Measurements from ENCODE around the gene TRMT2A.

The TRMT2A gene

GRCh38 chr22:20149257-20150250, 32.5 kb upstream of the TRMT2A start:
- DNase-seq, result no peak

- DNase-seq, result no peak
Observed at GRCh38 chr22:20148414-20148813, 31.4 kb upstream of the TRMT2A start.

DNA sequence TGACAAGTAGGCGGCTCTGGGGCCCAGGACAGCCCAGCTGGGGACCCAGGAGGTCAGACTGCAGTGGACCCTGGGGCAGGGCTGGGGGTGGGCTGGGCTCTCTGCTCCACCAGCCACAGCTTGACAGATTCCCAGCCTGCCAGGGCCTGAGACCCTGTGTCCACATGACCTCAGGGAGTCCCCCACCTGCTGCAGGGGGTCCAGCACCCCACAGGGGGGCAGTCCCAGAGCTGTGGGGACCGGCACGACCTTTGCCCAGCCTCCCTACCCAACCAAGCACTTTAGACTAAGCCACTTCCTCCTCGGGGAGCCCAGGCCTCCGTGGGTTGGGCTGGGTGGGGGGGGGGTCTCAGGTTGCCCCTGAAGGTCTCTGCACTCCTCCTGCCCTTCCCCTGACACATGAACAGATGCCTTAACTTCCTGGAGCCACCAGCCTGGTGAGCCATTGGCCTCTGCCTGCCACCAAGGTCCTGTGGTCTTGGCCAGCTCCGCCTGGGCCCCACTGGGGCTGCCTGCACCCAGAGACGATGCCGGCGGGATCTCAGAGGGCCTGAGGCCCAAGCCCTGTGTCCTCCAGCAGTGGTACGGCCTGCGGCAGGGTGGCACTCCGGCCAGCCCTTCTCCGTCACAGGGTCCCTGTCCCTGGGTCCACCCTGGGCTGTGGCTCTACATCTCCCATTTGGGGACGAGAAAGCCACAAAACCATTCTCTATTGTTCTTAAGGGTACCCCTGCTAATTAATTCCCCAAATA, 30.4 kb upstream of the TRMT2A start:
- no peak for DNase-seq

DNA sequence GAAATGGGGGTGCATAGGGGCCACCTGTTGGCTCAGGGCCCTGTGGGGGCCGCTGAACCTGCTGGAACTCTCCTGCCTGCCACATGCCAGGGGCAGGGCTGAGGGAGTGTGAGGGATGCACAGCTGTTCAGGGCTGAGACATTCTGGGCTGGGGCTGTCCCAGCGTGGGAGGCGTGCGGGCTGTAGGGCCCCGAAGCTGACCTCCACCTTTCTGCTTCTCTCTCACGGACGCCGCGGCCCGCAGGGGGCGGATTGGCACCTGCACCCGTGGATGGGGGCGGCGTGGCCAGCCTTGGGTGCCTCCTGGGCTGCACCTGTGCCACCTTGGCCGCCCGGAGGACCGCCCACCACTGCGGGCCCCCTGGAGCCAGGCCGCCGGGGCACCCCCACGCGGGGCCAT, 29.8 kb upstream of the TRMT2A start:
- DNase-seq, result no peak

DNA sequence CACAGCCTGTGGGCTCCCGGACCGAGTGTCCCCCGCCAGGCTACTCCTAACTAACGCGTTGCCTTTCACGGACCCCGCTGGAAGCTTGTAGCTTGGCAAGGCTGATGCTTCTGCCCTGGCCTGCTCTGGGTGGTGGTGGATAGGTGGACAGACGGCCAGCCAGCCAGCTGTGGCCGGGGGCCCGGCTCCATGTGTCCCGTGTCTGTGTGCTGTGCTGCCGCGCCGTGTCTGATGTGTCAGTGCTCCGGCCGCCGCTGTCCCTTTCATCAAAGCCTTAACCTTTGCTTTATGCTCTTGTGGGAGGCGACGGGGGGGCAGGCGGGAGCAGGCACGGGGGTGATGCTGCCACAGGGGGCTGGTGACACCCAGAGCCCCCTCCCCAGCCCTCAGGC, 28.8 kb upstream of the TRMT2A start:
- DNase-seq, result no peak

DNA sequence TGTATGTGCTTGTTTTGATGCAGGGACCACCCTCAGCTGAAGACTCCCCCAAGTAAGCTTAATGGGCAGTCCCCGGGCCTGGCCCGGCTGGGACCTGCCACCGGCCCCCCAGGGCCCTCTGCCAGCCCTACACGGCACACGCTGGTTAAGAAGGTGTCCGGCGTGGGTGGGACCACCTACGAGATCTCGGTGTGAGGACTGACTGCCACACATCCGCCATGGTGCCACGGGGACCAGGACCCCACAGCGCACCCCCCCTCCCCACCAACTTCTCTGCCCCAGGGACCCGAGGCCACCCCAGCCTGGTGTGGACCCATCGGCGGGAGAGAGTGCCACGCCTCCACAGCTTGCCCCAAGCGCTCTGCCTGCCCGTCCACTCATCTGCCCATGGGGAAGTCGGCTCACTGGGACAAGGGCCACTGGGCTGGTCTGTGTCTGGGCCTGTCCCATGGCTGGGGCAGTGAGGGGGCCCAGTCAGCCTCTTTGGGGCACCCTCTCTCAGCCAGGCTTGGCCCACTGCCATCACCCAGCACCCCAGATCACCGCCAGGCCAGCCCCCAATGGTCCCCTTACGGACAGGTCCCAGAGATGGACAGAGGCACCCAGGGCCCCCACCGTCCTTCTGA, 28.3 kb upstream of the TRMT2A start:
- no peak for DNase-seq

DNA sequence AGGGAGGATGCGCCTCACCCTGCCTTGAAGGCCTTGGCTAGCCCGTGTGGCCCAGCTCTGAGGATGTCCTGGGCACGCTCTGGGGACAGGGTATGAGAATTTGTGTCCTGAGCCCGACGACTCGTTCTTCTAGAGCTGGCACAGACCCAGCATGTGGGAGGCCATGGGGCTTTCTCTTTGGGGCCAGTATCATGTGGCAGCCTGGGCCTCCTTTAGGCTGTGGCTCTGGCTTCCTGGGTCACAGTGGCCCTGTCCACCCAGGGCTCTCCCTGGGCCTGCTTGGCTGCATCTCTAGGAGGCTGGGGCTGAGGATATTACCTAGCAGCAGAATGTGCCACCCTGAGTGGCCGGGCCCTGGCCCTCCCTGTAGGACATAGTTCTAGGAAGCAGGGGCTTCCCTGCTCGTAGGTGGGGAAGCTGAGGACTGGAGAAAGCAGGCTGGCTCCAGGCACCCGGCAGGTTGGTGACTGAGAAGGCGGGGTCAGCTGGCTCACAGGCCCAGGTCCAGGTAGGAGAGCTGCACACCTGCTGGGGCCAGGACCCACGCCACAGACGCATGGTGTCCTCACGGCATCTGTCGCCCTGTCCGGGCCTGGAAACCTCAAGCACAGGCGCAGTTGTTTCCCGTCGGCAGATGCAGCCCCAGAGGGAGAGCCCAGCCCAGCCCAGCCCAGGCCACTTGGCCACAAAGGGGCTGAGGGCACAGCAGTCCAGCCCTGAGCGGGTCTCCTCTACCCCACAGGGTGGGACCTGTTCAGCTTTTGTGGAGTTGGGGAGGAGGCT, 27.0 kb upstream of the TRMT2A start:
- DNase-seq, result no peak

DNA sequence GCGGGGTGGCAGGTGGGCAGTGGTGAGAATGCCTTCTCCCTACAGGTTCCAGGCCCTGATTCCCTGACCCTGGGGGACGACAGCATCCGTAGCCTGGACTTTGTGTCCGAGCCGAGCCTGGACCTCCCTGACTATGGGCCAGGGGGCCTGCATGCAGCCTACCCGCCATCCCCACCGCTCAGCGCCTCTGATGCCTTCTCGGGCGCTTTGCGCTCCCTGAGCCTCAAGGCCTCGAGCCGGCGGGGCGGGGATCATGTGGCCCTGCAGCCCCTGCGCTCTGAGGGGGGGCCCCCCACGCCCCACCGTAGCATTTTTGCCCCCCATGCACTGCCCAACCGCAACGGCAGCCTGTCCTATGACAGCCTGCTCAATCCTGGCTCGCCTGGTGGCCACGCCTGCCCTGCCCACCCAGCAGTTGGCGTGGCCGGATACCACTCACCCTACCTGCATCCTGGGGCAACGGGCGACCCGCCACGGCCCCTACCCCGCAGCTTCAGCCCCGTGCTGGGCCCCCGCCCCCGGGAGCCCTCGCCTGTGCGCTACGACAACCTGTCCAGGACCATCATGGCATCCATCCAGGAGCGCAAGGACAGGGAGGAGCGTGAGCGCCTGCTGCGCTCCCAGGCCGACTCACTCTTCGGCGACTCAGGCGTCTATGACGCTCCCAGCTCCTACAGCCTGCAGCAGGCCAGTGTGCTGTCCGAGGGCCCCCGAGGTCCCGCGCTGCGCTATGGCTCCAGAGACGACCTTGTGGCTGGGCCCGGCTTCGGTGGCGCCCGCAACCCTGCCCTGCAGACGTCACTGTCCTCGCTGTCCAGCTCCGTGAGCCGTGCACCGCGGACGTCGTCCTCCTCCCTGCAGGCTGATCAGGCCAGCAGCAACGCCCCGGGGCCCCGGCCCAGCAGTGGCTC, 25.9 kb upstream of the TRMT2A start:
- no peak for DNase-seq

DNA sequence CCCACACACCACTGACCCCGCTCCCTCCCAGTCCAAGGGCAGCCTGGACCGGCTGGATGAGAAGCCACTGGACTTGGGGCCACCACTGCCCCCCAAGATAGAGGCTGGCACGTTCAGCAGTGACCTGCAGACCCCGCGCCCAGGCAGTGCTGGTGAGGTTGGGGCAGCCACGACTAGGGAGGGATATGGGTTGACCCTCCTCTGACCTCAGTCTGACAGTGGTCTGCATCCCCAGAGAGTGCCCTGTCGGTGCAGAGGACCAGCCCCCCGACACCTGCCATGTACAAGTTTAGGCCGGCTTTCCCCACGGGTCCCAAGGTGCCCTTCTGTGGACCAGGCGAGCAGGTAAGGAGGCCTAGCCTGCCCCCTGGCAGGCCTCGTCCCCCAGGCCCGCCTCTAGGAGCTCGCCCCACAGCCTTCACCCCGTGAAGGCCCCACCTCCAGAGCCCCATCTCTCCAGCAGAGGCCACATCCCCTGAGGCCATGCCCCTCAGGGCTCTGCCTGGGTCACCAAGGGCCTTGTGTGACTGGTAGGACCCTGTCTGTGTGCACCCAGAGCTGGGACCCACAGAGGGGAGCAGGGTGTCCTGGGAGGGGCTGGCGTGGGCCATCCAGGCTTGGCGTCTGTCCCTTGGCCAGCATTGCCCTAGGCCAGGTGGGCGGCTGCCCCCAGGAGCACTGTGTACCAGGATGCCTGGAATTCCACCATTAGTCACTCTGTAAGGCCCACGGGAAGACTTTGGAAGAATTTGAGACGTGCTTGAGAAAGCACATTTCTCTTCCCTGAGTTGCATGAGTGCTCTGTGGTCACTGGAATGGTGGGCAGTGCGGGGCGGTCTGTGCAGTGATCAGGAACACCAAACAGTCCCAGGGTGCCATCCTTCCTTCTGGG, 24.4 kb upstream of the TRMT2A start:
- DNase-seq, result no peak

DNA sequence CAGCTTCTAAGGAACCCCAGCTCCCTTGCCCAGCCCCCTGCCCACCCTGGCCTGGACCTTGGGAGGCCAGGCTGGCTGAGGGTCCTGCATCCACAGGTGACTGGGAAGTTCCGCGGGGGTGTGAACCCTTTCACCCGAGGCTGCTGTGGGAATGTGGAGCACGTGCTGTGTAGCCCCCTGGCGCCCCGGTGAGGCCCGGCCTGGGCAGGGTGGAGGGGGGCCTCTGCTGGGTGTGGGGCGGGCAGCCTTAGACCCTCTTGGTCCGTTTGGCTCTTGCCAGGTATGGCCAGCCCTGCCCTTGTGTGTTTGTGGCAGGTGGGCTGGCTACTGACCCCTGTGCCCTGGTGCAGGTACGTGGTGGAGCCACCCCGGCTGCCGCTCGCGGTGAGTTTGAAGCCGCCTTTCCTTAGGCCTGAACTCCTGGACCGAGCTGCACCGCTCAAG, 23.5 kb upstream of the TRMT2A start:
- DNase-seq, result no peak

- no peak for DNase-seq
Observed at GRCh38 chr22:20140107-20140445, 23.1 kb upstream of the TRMT2A start.

DNA sequence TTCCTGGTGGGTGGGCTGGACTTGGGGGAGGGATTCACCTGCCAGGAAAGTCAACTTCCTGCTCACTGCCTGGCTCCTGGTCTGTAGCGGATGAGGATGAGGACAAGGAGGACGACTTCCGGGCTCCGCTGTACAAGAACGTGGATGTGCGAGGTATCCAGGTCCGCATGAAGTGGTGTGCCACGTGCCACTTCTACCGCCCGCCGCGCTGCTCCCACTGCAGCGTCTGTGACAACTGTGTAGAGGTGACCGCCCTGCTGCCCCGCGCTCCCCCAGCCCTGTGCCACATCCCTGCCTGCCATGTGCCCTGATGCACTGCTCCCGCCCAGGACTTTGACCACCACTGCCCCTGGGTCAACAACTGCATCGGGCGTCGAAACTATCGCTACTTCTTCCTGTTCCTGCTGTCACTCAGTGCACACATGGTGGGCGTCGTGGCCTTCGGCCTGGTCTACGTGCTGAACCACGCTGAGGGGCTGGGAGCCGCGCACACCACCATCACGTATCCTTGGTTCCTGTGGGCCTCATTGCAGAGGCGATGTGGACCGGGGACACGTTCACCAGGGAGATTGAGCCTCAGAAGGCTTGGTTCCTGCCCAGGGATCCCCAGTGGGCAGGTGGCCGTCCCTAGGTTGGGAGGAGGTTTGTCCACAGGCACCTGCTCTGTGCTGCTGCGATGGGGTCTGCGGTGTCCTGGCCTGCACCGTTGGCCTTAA, 22.5 kb upstream of the TRMT2A start:
- DNase-seq, result no peak

DNA sequence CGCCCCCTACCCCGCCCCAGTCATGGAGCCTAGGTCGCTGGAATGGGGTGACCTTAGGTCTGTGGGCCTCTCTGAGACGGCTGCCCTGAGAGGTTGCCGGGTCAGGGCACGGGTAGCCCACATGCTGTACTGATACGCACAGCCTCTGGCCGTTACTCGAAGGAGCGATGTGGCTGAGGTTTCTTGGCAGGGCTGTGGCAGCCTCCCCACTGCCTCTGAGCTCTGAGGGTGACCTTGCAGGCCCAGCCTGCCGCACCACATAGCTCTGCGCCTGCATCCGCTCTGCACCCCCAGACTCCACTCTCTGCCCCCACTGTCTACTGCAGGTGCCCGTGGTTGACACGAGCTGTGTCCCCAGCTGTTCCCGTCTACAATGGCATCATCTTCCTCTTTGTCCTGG, 21.8 kb upstream of the TRMT2A start:
- DNase-seq, result no peak

GRCh38 chr22:20138417-20138738, 21.4 kb upstream of the TRMT2A start:
- DNase-seq, result no peak

- no peak for DNase-seq
Observed at GRCh38 chr22:20137671-20138416, 20.8 kb upstream of the TRMT2A start.

- DNase-seq, result no peak
Observed at GRCh38 chr22:20137113-20137512, 20.1 kb upstream of the TRMT2A start.

DNA sequence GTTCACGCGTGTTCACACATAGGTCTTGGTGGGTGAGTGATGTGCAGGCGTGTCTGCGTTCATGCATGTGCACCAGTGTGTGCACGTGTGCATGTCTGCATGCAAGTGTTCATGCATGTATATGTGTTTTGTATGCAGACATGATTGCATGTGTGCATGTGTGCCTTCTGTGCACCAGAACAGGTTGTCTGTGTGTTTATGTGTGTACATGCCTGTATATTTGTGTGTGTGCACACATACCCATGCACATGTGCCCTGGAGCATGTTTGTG, 19.5 kb upstream of the TRMT2A start:
- DNase-seq, result no peak

DNA sequence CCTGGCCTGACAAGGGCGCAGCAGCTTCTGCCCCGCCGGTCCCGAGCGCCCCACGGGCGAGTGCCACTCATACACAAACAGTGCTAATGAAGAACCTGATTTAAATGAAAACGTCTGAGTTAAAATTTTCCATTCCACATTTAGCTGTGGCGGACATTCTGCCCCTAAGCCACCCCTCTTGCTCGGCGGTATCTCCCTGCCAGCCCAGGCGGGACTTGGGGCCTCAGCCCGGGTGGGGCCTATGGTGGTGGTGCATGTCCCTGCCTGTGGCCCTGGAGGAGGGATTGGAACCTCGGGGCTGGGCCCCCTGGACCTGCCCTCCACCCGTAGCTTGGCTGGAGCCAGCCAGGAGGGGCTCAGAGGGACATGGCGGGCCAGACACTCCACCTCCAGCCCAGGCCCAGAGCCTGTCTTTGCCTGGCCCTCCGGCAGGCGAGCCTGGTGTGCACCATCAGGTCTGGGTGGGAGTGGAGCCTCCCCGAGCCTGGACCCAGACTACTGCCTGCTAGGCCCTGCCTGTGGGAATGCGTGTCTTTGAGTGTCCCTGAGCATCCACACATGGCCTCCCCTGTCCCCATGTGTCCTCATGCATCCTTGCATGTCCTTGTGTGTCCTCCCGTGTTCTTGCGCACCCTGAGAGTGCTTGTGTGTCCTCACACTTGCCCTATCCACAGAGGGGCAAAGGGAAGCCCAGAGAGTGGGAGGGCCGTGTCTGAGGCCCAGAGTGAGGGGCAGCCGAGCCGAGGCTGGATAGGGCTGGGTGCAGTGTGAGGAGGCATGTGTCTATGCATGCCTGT, 19.0 kb upstream of the TRMT2A start:
- no peak for DNase-seq

- no peak for DNase-seq
Observed at GRCh38 chr22:20135265-20135664, 18.2 kb upstream of the TRMT2A start.

All from activated CD4-positive, alpha-beta T cell treated with anti-CD3 and anti-CD28 coated beads, Interleukin-2, amount 50 U/mL, for 4 hours (primary cell).